Measurements from ENCODE around the gene COLGALT1. TPM values are rescaled to one million over a fixed set of nuclear protein-coding genes. Genes with fewer than 3 reads are reported as not detected.

The COLGALT1 gene
- total RNA-seq, 4 donors from 2014 or later, result 54.2 to 92.6 (median 61.5) TPM

- TF ChIP-seq EP300 (IDR thresholded peaks at IDR 0.05) (no peak), CTCF (IDR thresholded peaks at IDR 0.05) (no peak)
- H3K27me3 ChIP-seq, result peaks cover 0 to 45% (median 0%) of the 10 kb centered on the region in 4 donors
- no peak for DNase-seq (ENCODE audit: extremely low spot score)
Measured at GRCh38 chr19:17623224-17623935, 67.9 kb downstream of the COLGALT1 start.

GRCh38 chr19:17624314-17624991 lies 69.0 kb downstream of the COLGALT1 start:
- Histone ChIP-seq H3K4me1 (no peaks in the 10 kb centered on the region), H3K9me3 (peaks cover 0 to 20% (median 11%) of the 10 kb centered on the region in 4 donors), H3K27me3 (peaks cover 0 to 39% (median 0%) of the 10 kb centered on the region in 4 donors), H3K4me3 (no peak overlapping the region), H3K36me3 (no peaks in the 10 kb centered on the region), H3K27ac (replicated peaks in 1 of 4) (no peak overlapping the region)
- DNase-seq (ENCODE audit: extremely low spot score), result no peak
- WGBS, result 88% methylated on average over 16 of the region's 16 CpGs
- no peak for TF ChIP-seq EP300 (IDR thresholded peaks at IDR 0.05)
- no peak for TF ChIP-seq POLR2A (IDR thresholded peaks at IDR 0.05; ENCODE audit: low read depth)
- TF ChIP-seq POLR2AphosphoS5 (IDR thresholded peaks at IDR 0.05), result no peak
- TF ChIP-seq CTCF (IDR thresholded peaks at IDR 0.05), result no peak
- intact Hi-C loops (cut with DNase I), result no loop called here

More at GRCh38 chr19:17623224-17623935, 67.9 kb downstream of the COLGALT1 start:
- peaks cover 0 to 20% (median 11%) of the 10 kb centered on the region in 4 donors for H3K9me3 ChIP-seq
- no peak overlapping the region for H3K4me3 ChIP-seq
- 92% methylated on average over 19 of the region's 31 CpGs for WGBS
- no peaks in the 10 kb centered on the region for H3K36me3 ChIP-seq
- no peak overlapping the region for H3K27ac ChIP-seq (replicated peaks in 1 of 4)
- H3K4me1 ChIP-seq, result no peaks in the 10 kb centered on the region
- intact Hi-C loops (cut with DNase I), result no loop called here

- 90% methylated on average over 1 of the region's 1 CpG for WGBS
- no peaks in the 10 kb centered on the region for H3K36me3 ChIP-seq
- H3K9me3 ChIP-seq, result peaks cover 0 to 20% (median 11%) of the 10 kb centered on the region in 4 donors
- TF ChIP-seq POLR2AphosphoS5 (IDR thresholded peaks at IDR 0.05), result no peak
- TF ChIP-seq EP300 (IDR thresholded peaks at IDR 0.05), result no peak
- TF ChIP-seq CTCF (IDR thresholded peaks at IDR 0.05), result no peak
- no peak for TF ChIP-seq POLR2A (IDR thresholded peaks at IDR 0.05; ENCODE audit: low read depth)
- no peaks in the 10 kb centered on the region for H3K4me1 ChIP-seq
- no peak for DNase-seq (ENCODE audit: extremely low spot score)
- intact Hi-C loops (cut with DNase I), result no loop called here
- no peak overlapping the region for H3K27ac ChIP-seq (replicated peaks in 1 of 4)
- peaks cover 0 to 33% (median 0%) of the 10 kb centered on the region in 4 donors for H3K27me3 ChIP-seq
- H3K4me3 ChIP-seq, result no peak overlapping the region
Measured at GRCh38 chr19:17625043-17625442, 69.6 kb downstream of the COLGALT1 start.

GRCh38 chr19:17625980-17626379 lies 70.5 kb downstream of the COLGALT1 start:
- no peaks in the 10 kb centered on the region for H3K36me3 ChIP-seq
- H3K27ac ChIP-seq (replicated peaks in 1 of 4), result no peak overlapping the region
- no peak for DNase-seq (ENCODE audit: extremely low spot score)
- intact Hi-C loops (cut with DNase I), result no loop called here
- TF ChIP-seq EP300 (IDR thresholded peaks at IDR 0.05) (no peak), POLR2A (IDR thresholded peaks at IDR 0.05; ENCODE audit: low read depth) (no peak), CTCF (IDR thresholded peaks at IDR 0.05) (no peak), POLR2AphosphoS5 (IDR thresholded peaks at IDR 0.05) (no peak)
- H3K4me1 ChIP-seq, result no peaks in the 10 kb centered on the region
- H3K9me3 ChIP-seq, result peaks cover 0 to 18% (median 11%) of the 10 kb centered on the region in 4 donors
- H3K27me3 ChIP-seq, result peaks cover 0 to 24% (median 0%) of the 10 kb centered on the region in 4 donors
- WGBS, result 73% methylated on average over 2 of the region's 2 CpGs
- H3K4me3 ChIP-seq, result no peak overlapping the region

All from esophagus muscularis mucosa (tissue), 4 donors.